ENCODE results near the gene WNT5A.

DNA sequence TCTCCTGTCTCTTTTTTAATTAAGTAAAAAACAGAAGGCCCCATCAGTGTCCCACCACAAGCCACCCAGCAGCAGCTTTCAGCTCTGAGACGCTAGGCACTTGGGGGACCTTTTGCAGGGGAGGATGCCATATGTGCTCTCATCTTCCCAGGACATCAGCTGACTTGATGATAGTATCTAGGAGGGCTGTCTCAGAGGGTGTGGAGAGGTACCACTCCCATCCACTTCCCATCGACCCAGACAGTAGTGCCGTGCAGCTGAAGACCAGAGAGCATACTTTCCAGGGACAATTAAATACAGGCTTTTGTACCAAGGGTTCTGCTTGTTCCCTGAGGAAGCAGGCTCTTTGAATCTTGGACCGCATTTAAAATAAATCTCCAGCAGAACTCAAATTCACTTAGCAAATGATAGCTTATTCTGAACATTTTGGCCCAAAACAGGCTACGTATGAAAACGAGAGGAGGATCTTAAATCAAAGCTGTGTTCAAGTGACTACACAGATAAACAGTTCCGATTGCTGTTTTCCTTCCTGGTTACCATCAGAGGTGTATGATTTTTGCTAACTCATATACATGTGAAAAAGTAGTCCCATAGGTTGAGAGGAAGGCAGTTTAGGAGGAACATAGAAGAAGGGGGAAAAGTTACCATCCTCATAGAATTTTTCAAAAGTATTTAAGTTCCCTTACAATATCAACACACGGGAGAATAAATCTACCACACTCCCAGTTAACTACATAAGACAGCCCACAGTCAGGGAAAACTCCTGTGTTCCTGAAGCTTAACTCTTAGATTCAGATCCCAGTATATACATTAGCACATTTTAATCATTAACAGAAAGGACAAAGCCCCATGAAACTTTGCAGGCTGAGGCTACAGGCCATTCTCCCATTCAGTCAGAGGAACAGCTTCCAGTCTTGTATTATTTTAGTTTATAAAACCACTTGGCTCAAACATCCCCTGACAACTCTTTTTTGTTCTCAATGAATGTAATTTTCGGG lies 9.5 kb downstream of the WNT5A start:
- TF ChIP-seq, protein P1, sequence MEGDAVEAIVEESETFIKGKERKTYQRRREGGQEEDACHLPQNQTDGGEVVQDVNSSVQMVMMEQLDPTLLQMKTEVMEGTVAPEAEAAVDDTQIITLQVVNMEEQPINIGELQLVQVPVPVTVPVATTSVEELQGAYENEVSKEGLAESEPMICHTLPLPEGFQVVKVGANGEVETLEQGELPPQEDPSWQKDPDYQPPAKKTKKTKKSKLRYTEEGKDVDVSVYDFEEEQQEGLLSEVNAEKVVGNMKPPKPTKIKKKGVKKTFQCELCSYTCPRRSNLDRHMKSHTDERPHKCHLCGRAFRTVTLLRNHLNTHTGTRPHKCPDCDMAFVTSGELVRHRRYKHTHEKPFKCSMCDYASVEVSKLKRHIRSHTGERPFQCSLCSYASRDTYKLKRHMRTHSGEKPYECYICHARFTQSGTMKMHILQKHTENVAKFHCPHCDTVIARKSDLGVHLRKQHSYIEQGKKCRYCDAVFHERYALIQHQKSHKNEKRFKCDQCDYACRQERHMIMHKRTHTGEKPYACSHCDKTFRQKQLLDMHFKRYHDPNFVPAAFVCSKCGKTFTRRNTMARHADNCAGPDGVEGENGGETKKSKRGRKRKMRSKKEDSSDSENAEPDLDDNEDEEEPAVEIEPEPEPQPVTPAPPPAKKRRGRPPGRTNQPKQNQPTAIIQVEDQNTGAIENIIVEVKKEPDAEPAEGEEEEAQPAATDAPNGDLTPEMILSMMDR (IDR thresholded peaks at IDR 0.05): no peak
- TF ChIP-seq POLR2A (IDR thresholded peaks at IDR 0.05) (no peak), POLR2AphosphoS5 (IDR thresholded peaks at IDR 0.05) (no peak)
